ENCODE data around the gene UGT8.
"Not testable (repeated sequence)": the region's sequence is repeated elsewhere in the genome, so short reads cannot be mapped to it uniquely, and the experiment has no call there.

UGT8 gene

GRCh38 chr4:114603497-114603896 lies 4.9 kb downstream of the UGT8 start:
- no peak for DNase-seq (ENCODE audit: low read depth)

DNA sequence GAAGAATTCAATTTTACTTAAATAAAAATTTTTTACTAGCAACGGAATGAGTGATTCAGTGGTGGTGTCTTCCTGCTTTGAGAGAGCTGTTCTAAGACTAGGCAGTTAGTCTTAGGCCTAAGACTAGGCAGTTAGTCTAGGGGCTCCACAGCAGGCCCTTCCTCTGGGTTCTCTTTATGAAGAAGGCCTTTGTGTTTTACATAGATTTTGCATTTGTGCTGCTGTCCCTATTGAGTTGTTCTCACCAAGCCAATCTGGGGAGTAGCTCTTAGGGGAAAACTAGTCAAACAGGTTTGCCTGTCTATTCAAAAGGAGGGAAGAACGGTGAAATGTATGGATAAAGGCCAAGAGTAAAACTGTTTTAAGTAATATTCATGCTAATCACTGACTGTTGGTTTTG lies 7.6 kb downstream of the UGT8 start:
- DNase-seq (ENCODE audit: low read depth) = no peak

DNA sequence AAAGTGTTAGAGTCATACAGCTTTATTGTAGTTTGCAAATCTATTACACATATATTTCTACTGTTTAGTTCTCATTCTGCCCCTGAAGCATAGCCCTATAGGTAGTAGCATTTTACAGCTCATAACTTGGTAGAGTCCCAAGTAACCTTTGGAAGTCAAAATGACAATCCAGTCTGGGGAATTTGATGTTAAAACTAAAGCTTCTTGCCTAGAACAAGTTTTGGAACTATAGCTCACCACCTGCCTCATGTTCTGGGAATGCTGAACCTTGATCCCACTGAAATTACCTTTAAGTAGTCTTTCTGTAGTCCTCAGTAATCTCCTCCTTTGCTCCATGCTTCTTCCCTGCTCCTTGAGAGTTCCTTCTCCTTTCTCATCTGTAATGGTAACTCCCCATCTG lies 8.4 kb downstream of the UGT8 start:
- DNase-seq (ENCODE audit: low read depth) = no peak

GRCh38 chr4:114613560-114613959 lies 15.0 kb downstream of the UGT8 start:
- DNase-seq (ENCODE audit: low read depth) = no peak

DNA sequence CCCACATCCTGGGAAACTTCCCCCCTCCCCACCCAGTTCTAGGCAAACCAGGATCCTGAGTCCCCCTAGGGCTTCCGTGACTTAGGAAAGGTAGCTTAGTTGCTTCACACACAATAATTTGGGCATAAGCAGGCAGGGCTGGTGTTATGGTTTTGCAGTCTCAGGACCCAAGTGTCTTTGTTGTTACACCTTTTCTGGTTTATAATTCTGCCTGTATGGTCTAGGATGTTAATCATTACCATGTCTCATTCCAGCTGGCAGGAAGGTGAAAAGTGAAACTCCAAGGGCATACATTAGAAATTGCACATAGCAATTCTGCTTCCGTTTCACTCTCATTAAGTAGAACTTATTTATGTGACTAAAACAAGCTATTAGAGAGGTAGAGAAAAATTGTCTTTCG lies 16.8 kb downstream of the UGT8 start:
- DNase-seq (ENCODE audit: low read depth) = no peak

DNA sequence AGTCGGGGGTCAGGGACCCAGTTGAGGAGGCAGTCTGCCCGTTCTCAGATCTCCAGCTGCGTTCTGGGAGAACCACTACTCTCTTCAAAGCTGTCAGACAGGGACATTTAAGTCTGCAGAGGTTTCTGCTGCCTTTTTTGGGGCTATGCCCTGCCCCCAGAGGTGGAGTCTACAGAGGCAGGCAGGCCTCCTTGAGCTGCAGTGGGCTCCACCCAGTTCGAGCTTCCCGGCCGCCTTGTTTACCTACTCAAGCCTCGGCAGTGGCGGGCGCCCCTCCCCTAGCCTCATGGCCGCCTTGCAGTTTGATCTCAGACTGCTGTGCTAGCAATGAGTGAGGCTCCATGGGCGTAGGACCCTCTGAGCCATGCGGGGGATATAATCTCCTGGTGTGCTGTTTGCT lies 17.4 kb downstream of the UGT8 start:
- not testable (repeated sequence) for DNase-seq (ENCODE audit: low read depth)

DNA sequence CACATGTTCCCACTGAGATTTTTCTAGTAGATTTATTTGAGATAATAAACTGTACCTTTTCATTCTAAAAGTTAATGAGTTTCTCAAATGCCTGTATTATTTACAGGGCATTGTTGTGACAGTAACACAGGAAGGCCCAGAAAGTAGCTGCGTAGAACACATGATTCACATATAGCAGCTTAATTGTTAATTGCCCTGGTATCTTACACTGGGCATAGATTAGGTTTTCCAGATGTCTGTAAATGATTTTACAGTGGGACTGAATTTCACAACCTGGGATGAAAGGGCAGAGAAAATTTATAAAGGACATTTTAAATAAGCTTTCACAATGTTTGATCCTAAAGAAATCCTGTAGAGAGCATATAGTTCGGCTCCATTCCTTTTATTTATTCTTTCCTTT lies 27.6 kb downstream of the UGT8 start:
- no peak for DNase-seq (ENCODE audit: low read depth)

DNA sequence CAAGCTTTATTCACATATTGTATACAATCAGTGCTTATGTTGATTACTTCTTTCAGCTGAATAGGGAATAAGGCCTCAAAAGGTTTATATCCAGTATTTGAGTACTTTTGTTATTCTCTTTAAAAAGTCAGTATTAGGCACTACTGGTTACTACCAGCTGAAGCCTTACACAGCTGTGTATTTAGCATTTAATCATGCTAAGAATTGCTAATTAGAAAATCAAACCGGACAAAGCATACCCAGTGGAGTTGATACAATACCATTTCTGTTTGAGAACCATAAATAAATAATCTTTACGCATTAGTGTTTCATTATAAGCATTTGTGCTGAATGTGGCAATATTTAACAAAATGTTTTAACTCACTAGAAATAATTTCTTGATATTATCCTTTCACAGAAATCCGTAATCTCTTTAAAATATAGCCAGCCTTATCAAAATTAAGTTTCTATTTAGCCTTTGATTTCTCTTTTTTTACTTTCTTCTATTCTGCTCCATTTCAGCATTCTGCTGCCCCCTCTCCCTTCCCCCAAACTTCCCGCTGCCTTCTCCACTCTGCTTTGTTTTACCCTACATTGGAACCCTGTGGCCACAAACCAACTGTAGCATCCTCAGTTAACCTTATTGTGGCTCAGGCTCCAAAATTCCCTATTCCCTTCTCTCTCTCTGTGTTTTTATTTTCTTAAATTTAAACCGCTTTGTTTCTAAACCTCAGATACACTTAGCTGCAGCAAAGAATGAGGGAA lies 37.8 kb downstream of the UGT8 start:
- DNase-seq (ENCODE audit: low read depth) = no peak

DNA sequence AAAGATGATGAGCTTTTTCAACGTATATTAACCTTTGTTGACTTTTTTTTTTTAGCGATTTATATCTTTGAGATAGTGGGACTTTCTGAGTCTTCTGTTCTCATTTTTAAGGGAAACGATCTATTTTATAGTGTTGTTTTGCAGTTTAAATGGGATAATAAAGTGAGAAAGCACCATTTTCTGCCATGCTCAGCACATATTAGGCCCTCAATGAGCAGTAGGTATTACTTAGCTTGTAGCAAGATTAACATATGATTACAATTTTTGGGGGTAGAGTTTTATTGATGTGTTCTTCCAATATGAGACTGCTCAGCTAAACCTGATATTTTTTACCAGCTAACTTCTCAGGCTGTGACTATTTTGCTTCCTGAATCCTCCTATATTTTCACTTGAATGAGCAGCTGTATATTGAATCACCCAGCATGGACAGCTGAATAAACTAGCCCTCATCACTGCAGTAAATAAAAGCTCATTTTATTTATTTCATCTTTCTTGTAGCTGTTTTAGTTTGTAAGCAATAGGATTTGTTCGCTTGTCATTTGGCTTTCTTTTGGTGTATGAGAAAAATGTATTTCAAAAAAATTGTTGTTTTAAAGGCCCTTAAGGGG lies 43.7 kb downstream of the UGT8 start:
- DNase-seq (ENCODE audit: low read depth) = no peak

DNA sequence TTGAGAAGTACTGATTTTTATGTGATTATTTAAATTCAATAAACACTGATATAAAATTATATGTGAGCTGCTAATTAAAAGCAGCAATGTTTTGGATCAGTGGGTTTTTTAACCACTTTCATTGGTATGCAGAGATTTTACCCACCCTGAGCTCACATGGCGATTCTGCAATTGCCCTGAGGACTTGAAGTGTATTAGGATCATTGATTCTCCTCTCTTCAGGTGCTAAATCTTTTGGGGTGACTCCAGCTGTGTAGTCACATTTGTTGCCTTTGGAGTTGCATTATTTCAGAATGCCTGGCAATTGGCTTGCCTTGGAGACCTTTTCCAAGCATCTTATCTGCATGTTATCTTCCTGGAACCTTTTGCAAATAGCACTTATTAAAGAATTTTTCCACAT lies 51.3 kb downstream of the UGT8 start:
- DNase-seq (ENCODE audit: low read depth) = no peak

DNA sequence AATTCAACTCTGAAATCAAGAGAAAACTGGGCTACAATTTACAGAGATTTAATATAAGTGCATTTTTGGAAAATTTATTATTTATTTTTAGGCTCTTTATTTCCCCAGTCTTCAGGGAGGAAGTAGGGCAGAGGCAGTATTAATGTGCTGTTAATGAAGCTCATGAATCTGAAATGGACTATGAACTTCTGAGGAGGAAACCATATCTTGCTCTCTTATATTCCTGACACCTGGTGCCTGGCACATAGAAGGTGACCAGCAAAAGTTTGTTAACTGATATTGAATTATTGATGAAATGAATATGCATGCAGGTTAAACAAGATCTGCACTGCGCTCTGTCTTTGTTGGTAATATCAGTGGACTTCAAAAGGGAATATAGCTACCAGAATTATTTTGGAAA lies 55.1 kb downstream of the UGT8 start:
- DNase-seq (ENCODE audit: low read depth) = no peak

- DNase-seq (ENCODE audit: low read depth) = no peak
These were observed 56.0 kb downstream of the UGT8 start for GRCh38 chr4:114654592-114654991.

GRCh38 chr4:114658179-114658578 lies 59.6 kb downstream of the UGT8 start:
- DNase-seq (ENCODE audit: low read depth) = no peak

DNA sequence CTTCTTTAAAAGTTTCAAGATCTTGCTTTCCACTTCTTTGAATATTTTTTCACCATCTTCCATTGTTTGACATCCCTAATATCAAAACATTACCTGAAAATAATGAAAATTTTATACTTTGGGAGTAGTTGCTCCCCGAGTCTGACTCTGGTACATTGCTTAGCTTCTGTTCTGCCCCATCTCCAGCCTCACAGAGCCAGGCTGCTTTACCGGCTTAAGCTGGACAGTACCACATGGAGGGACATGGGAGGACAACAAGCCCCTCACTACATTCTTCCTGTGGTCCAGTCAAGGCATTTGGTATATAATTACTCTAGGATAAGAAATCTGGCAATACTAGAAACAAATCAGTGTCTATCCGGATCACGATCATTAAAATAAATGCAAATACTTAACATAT lies 60.2 kb downstream of the UGT8 start:
- no peak for DNase-seq (ENCODE audit: low read depth)

DNA sequence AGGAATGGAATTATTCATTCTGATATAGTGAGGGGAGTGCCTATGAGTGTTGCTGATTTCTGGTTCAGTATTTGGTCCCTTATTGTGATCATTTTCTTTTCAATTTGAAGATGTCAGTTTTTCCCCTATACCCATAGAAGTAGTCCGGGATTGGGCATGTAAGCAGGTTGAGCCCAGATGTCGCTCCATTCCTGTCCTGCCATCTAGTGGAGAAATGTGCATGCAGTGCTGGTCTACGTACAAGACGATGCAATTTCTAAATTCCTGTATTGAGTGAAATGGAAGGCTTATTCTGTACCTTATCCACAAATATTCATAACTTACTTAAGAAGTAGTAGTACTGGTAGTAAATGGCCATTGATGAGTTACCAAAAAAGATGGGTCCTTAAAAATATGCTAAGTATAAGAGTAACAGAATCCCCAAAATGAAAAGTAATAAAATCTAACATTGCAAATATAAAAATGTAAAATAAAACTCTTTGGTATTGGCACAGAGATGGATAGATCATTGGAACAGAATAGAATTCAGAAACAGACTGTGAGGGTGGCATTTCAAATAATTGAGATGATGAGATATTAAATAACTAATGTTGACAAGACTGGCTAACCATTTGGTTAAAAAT lies 60.9 kb downstream of the UGT8 start:
- DNase-seq (ENCODE audit: low read depth) = peak; percentile 1

DNA sequence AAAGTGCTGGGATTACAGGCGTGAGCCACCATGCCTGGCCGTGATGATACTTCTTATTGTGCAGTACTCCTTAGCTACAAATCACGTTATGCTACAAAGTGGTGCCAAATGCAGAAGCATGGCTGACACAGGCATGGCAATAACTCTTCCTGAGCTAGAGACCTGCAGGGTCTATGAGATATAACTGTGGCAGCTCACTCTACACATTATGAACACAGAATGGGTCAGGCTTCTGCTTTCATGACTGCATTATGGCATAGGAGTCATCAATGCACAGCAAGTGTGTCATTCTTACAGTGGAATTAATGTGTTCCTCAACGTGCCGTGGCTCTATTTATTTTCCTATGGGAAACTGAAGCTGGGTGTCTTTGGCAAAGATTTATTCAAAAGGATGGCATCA lies 64.5 kb downstream of the UGT8 start:
- DNase-seq (ENCODE audit: low read depth) = no peak

DNA sequence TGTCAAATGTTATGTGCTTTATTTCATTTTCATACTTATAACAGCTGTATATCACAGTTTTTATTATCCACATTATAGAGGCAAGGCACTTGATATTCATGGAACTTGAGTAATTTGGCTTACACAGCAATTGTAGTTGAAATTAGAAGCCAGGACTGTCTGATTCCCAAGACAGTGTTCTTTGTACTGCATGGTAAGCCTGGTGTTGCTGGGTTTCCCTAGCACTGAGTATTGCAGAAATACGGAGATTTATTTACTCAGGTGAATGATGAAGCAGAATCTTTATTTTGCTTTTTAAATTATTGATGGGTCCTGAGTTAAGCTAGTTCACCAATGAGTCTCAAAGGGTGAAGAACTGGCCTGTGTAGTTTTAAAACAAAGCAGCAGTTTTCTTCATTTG lies 70.0 kb downstream of the UGT8 start:
- DNase-seq (ENCODE audit: low read depth) = no peak

GRCh38 chr4:114670733-114671132 lies 72.1 kb downstream of the UGT8 start:
- not testable (repeated sequence) for DNase-seq (ENCODE audit: low read depth)

GRCh38 chr4:114673306-114673705 lies 74.7 kb downstream of the UGT8 start:
- DNase-seq (ENCODE audit: low read depth) = no peak

DNA sequence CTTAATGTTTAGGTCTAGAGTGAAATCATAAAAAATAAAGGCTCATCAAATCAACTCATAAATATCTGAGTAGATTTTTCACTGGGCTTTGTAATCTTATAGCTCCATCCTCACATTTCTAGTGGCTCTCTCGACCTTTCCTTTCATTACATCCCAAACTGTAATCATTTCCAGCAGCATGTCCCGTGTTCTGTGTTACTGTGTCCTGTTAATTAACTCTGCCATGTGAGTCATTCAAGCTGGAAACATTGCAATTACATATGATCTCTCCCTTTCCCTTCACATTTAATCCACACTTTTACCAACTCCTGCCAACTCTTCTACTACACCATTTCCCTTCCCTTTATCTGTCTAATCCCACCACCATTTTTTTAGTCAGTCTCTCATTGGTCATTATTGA lies 75.5 kb downstream of the UGT8 start:
- no peak for DNase-seq (ENCODE audit: low read depth)

DNA sequence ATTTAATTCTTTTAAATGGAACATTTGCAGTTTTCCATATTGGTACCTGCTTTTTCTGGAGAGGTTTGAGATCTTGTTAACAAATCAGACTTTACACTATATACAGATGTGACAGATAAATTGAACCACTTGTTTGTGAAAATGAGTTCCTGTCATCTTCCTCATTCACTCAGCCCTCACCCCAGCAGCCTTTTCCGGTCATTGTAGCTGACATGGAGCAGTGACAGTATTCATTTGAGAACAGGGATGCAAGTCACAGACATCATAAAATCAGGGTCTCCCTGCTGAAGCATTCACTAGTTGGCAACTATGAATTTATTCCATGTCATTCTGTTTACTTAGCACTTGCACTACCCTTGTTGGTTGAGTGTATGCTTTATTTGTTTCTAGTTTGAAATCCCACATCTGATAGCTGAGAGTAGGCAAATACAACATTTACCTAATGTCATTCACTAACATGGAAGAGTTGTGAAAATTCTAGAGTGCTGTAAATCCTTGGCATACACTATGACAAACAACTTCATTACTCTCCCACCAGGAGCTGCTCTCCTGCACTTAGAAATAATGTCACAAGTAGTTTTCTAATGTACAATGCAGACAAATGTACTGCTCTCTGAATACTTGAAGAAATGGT lies 78.9 kb downstream of the UGT8 start:
- no peak for DNase-seq (ENCODE audit: low read depth)

DNA sequence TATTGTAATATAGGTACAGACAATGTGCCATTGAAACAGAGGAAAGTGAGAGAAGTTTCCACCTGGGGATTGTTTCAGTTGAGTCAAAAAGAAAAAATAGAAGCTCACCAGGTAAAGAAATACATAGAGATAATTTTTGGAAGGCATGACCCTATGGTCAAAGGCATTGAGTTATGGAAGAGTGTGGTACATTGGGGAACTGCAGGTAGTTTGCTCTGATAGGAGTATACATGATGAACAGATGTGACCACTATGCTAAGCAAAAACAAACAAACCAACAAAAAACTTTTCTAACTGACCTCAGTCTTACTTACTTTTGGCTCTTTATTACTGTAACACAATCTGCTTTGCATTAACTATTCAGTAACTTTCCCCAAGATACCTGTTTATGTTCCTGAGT lies 85.9 kb downstream of the UGT8 start:
- no peak for DNase-seq (ENCODE audit: low read depth)

DNA sequence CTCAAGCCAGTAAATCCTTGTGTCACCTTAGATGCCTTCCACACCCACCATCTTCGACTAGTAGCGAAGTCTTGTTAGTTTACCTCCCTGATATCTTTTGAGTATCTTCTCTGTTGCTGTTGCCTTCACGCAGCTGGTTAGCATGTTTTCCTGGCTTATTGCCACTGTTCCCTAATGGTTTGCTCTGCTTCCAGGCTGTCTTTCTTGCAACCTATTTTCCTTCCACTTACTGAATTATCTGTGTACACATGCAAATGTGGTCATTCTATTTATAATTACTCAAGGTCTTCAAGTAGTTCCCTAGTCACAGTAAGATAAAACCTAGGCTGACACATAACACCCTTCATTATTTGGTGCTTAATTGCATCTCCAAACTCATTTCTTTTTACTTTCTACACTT lies 89.5 kb downstream of the UGT8 start:
- DNase-seq (ENCODE audit: low read depth) = no peak
